ENCODE measurements around the gene TRAFD1.
"Not testable (repeated sequence)": the region's sequence is repeated elsewhere in the genome, so short reads cannot be mapped to it uniquely, and the experiment has no call there.

The TRAFD1 gene

GRCh38 chr12:112126911-112127310 lies 1.6 kb downstream of the TRAFD1 start:
- no peak for TF ChIP-seq ZNF274 (IDR thresholded peaks at IDR 0.05; ENCODE audit: low read depth, low read length)
- peak overlapping the region; percentile 87; the same call in 1 of the 2 replicates for H3K4me3 ChIP-seq (ENCODE audit: low read length)

- no peak for TF ChIP-seq ZNF274 (IDR thresholded peaks at IDR 0.05; ENCODE audit: low read depth, low read length)
- no peak overlapping the region; the same call in 1 of the 2 replicates for H3K4me3 ChIP-seq (ENCODE audit: low read length)
Observed at GRCh38 chr12:112130441-112130998, 5.2 kb downstream of the TRAFD1 start.

GRCh38 chr12:112131686-112132085 lies 6.3 kb downstream of the TRAFD1 start:
- H3K4me3 ChIP-seq (ENCODE audit: low read length), result no peak overlapping the region
- no peak for TF ChIP-seq ZNF274 (IDR thresholded peaks at IDR 0.05; ENCODE audit: low read depth, low read length)

GRCh38 chr12:112133418-112133817 lies 8.1 kb downstream of the TRAFD1 start:
- no peak overlapping the region for H3K4me3 ChIP-seq (ENCODE audit: low read length)
- no peak for TF ChIP-seq ZNF274 (IDR thresholded peaks at IDR 0.05; ENCODE audit: low read depth, low read length)

- H3K4me3 ChIP-seq (ENCODE audit: low read length), result no peak overlapping the region
- TF ChIP-seq ZNF274 (IDR thresholded peaks at IDR 0.05; ENCODE audit: low read depth, low read length), result no peak
Observed at GRCh38 chr12:112134731-112135130, 9.4 kb downstream of the TRAFD1 start.

GRCh38 chr12:112140728-112141127 lies 15.4 kb downstream of the TRAFD1 start:
- TF ChIP-seq ZNF274 (IDR thresholded peaks at IDR 0.05; ENCODE audit: low read depth, low read length), result no peak
- no peak overlapping the region for H3K4me3 ChIP-seq (ENCODE audit: low read length)

GRCh38 chr12:112146123-112146522 lies 20.8 kb downstream of the TRAFD1 start:
- no peak for TF ChIP-seq ZNF274 (IDR thresholded peaks at IDR 0.05; ENCODE audit: low read depth, low read length)
- no peak overlapping the region for H3K4me3 ChIP-seq (ENCODE audit: low read length)

- H3K4me3 ChIP-seq (ENCODE audit: low read length), result no peak overlapping the region
- no peak for TF ChIP-seq ZNF274 (IDR thresholded peaks at IDR 0.05; ENCODE audit: low read depth, low read length)
Observed at GRCh38 chr12:112148031-112148513, 22.7 kb downstream of the TRAFD1 start.

- no peak overlapping the region for H3K4me3 ChIP-seq (ENCODE audit: low read length)
- TF ChIP-seq ZNF274 (IDR thresholded peaks at IDR 0.05; ENCODE audit: low read depth, low read length), result no peak
Observed at GRCh38 chr12:112149596-112149995, 24.2 kb downstream of the TRAFD1 start.

- no peak for TF ChIP-seq ZNF274 (IDR thresholded peaks at IDR 0.05; ENCODE audit: low read depth, low read length)
- H3K4me3 ChIP-seq (ENCODE audit: low read length), result no peak overlapping the region
Observed at GRCh38 chr12:112151766-112152541, 26.6 kb downstream of the TRAFD1 start.

GRCh38 chr12:112153181-112153892 lies 28.0 kb downstream of the TRAFD1 start:
- no peak overlapping the region for H3K4me3 ChIP-seq (ENCODE audit: low read length)
- TF ChIP-seq ZNF274 (IDR thresholded peaks at IDR 0.05; ENCODE audit: low read depth, low read length), result no peak

- no peak for TF ChIP-seq ZNF274 (IDR thresholded peaks at IDR 0.05; ENCODE audit: low read depth, low read length)
- no peak overlapping the region for H3K4me3 ChIP-seq (ENCODE audit: low read length)
Observed at GRCh38 chr12:112153893-112154219, 28.5 kb downstream of the TRAFD1 start.

- H3K4me3 ChIP-seq (ENCODE audit: low read length), result not testable (repeated sequence)
Observed at GRCh38 chr12:112158461-112159145, 33.2 kb downstream of the TRAFD1 start.

- no peak for TF ChIP-seq ZNF274 (IDR thresholded peaks at IDR 0.05; ENCODE audit: low read depth, low read length)
Observed at GRCh38 chr12:112159146-112159541, 33.8 kb downstream of the TRAFD1 start.

More at GRCh38 chr12:112159146-112159541, 33.8 kb downstream of the TRAFD1 start:
- no peak overlapping the region for H3K4me3 ChIP-seq (ENCODE audit: low read length)
